A673 (cell line): ENCODE results near the gene GRIK5. TPM values are rescaled to one million over a fixed set of nuclear protein-coding genes. Genes with fewer than 3 reads are reported as not detected.

Experiments used
- BruUV-seq: library from RNA; stranded (reverse); fragments of 400-500 nt; replicated peaks from 2 replicates; lab custom pipeline; 2021; lab: Mats Ljungman, UMichigan
- CTCF ChIA-PET: fragments of 300-600 bp; sonication (Branson Sonifier 250); formaldehyde crosslinking; loops from one replicate; lab custom pipeline; 2022; ENCODE audit warnings: antibody characterized with exemption; lab: Charles Lee
- POLR2A ChIA-PET: fragments of 300-600 bp; sonication (Branson Sonifier 250); formaldehyde crosslinking; loops from one replicate; lab custom pipeline; 2022; ENCODE audit warnings: antibody characterized with exemption; ENCODE audit not compliant: low non-redundant PET; lab: Charles Lee
- DNase-seq: peaks from one replicate; pipeline ENCODE4 v3.0.0-alpha.2; 2015; ENCODE audit warnings: low spot score
- H3K27ac ChIP-seq: fragments of 200-600 bp; sonication (generic); 2 replicates; pipeline ENCODE4 v1.5.1; 2016; ENCODE audit warnings: mixed run types, low read depth, mild to moderate bottlenecking, mixed read lengths, antibody characterized with exemption, low read length; ENCODE audit not compliant: poor library complexity, severe bottlenecking
- H3K27me3 ChIP-seq: fragments of 200-600 bp; sonication (generic); replicated peaks from 2 replicates; pipeline ENCODE4 v1.6.1; 2017; ENCODE audit warnings: mixed run types, low read depth, mild to moderate bottlenecking, mixed read lengths, antibody characterized with exemption, low read length; ENCODE audit not compliant: insufficient read depth, poor library complexity
- H3K36me3 ChIP-seq: fragments of 200-600 bp; sonication (generic); 2 replicates; pipeline ENCODE4 v1.6.1; 2016; ENCODE audit warnings: mixed run types, mild to moderate bottlenecking, mixed read lengths, antibody characterized with exemption, low read length; ENCODE audit not compliant: insufficient read depth, poor library complexity, severe bottlenecking
- H3K4me1 ChIP-seq: fragments of 200-600 bp; sonication (generic); 2 replicates; pipeline ENCODE4 v1.6.1; 2017; ENCODE audit warnings: mixed run types, mild to moderate bottlenecking, mixed read lengths, antibody characterized with exemption, low read length; ENCODE audit not compliant: insufficient read depth, poor library complexity, severe bottlenecking
- H3K4me3 ChIP-seq: fragments of 200-600 bp; sonication (generic); 2 replicates; pipeline ENCODE4 v1.5.1; 2016; ENCODE audit warnings: low read depth, mixed run types, mild to moderate bottlenecking, mixed read lengths, low read length; ENCODE audit not compliant: poor library complexity, severe bottlenecking
- H3K9me3 ChIP-seq: fragments of 200-600 bp; sonication (generic); 2 replicates; pipeline ENCODE4 v1.6.1; 2016; ENCODE audit warnings: mixed run types, low read depth, mild to moderate bottlenecking, mixed read lengths, antibody characterized with exemption, low read length; ENCODE audit not compliant: poor library complexity, severe bottlenecking
- CTCF ChIP-seq: fragments of 300-800, 200-600 bp; sonication (generic); conservative IDR thresholded peaks from 2 replicates; pipeline ENCODE4 v1.5.1; 2017; ENCODE audit warnings: low read depth, mild to moderate bottlenecking, antibody characterized with exemption, low read length, moderate library complexity, mixed read lengths
- EZH2 ChIP-seq: fragments of 200-600 bp; sonication (generic); IDR thresholded peaks from 2 replicates; pipeline ENCODE4 v1.6.1; 2017; ENCODE audit warnings: borderline replicate concordance, low read depth, mild to moderate bottlenecking, mixed read lengths, antibody characterized with exemption, low read length; ENCODE audit not compliant: poor library complexity, severe bottlenecking
- intact Hi-C: fragments of 100-400 bp; cut with micrococcal nuclease; formaldehyde crosslinking; loops from one replicate; pipeline ENCODE4 v1.10.0; 2022; ENCODE audit not compliant: unreplicated experiment
- total RNA-seq: library from RNA; stranded (reverse); gene quantifications from 2 replicates; pipeline ENCODE4 v1.2.3, GENCODE V29; 2021

Gene GRIK5
- total RNA-seq, 1 experiment from 2014 or later = 24.0 TPM

GRCh38 chr19:41999878-42000208 is 70.2 kb downstream of the GRIK5 start:
- no peak for DNase-seq
- BruUV-seq = no TSS peak
- ChIA-PET CTCF (no interaction called here), POLR2A (interaction anchor here (0.6 kb wide), 1 partner anchor 20 kb away, joined by 3 read pairs; no protein-coding TSS in a partner anchor)
- TF ChIP-seq CTCF = no peak
- TF ChIP-seq EZH2 = no peak
- H3K9me3 ChIP-seq = no peaks in the 10 kb centered on the region
- no peak overlapping the region for H3K27ac ChIP-seq
- peaks cover 27% of the 10 kb centered on the region for H3K27me3 ChIP-seq
- intact Hi-C loops = loop anchor here (2.0 kb wide), 1 partner anchor 35 kb away; no protein-coding TSS in a partner anchor
- no peaks in the 10 kb centered on the region for H3K36me3 ChIP-seq
- H3K4me3 ChIP-seq = no peak overlapping the region
- peaks cover 8% of the 10 kb centered on the region for H3K4me1 ChIP-seq

DNA sequence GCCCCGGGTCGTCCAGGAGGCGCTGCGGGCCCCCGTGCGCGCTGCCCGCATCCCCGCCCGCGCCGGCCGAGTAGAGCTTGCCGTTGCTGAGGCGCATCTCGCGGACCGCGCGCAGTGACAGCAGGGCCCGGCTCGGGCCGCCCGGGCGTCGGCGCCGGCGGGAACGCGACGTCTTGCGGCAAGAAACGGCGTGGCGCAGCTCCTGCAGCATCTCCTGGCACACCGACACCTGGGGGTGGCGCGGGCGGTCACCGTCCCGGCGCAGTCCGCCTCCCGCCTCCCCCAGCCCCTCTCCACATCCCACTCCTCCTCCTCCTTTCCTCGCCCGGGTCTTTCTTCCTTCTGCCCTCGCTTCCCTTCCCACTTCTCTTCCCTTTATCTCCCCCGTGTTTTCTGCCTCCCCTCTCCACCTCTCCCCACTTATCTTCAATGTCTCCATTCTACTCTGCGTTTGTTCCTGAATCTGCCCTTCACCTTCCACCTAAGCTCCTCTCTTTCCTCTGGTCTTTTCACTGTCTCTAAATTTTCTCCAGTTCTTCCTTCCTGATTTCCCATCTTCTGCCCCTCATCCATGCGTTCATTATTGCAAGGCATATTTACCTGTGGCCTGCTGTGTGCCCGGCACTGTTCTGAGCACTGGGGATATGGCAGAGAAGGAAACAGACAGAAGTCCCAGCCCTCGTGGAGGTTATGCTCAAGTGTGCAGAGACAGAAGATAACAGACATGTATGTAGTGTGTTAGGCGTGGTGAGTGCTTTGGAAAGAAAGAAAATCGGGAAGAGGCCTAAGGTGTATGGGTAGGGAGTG is 70.7 kb downstream of the GRIK5 start:
- peaks cover 27% of the 10 kb centered on the region for H3K27me3 ChIP-seq
- no peaks in the 10 kb centered on the region for H3K36me3 ChIP-seq
- no TSS peak for BruUV-seq
- no peaks in the 10 kb centered on the region for H3K9me3 ChIP-seq
- TF ChIP-seq CTCF (no peak), EZH2 (no peak)
- H3K4me1 ChIP-seq = peaks cover 9% of the 10 kb centered on the region
- H3K27ac ChIP-seq = no peak overlapping the region
- POLR2A ChIA-PET = interaction anchor here (0.6 kb wide), 1 partner anchor 46 kb away, joined by 3 read pairs; no protein-coding TSS in a partner anchor
- H3K4me3 ChIP-seq = no peak overlapping the region
- DNase-seq = peak; percentile 29
- intact Hi-C loops = loop anchor here (2.0 kb wide), 1 partner anchor 36 kb away; no protein-coding TSS in a partner anchor
- CTCF ChIA-PET = interaction anchor here (0.6 kb wide), 2 partner anchors 83 to 98 kb away, joined by 3 to 5 read pairs; no protein-coding TSS in a partner anchor

DNA sequence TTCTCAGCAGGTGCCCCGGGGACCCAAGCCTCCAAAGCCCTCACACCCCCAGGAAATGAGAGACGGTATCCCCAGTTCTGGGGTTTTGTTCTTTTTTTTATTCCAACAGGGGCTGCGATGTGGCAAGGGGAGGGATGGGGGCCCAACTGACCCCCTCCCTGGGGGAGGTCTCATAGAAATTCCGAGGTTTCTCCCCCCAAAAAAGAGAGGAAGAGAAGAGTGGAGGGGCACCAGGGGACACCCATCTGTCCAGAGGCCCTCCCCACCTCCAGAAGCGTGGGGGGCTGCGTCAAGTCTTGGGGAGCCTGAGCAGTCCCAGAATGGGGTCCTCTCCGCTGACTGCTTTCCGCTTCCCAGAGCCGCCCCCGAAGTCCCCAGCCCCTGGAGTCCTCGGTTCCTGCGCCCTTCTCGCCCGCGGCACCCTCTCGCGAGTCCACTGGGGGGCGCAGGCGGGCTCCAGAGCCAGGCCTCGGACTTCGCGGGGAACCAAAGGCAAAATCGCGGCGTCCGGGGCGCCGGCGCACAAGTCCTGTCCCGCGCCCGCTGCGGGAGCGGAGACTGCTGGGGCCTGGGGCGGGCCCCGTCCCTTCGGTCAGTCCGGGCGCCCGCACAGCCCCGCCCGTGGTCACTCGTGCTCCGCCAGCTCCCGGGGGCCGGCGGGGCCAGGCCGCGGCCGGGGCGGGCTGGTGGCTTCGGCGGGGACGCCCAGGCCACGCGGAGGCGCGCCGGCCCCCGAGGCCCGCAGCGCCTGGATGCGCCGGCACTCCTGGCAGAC is 71.6 kb downstream of the GRIK5 start:
- H3K27me3 ChIP-seq = peaks cover 27% of the 10 kb centered on the region
- peak overlapping the region; percentile 21 for H3K4me3 ChIP-seq
- no peaks in the 10 kb centered on the region for H3K9me3 ChIP-seq
- H3K27ac ChIP-seq = no peak overlapping the region
- BruUV-seq = no TSS peak
- TF ChIP-seq CTCF (peak; percentile 86), EZH2 (no peak)
- ChIA-PET POLR2A (no interaction called here), CTCF (no interaction called here)
- intact Hi-C loops = loop anchor here (2.0 kb wide), 1 partner anchor 36 kb away; no protein-coding TSS in a partner anchor
- peak; percentile 81 for DNase-seq
- no peaks in the 10 kb centered on the region for H3K36me3 ChIP-seq
- peaks cover 12% of the 10 kb centered on the region for H3K4me1 ChIP-seq
